H1 (cell line): ENCODE data around the gene WNK3. TPM values are rescaled to one million over a fixed set of nuclear protein-coding genes. Genes with fewer than 3 reads are reported as not detected.

ENCODE experiments used
- CTCF ChIP-seq, 3 experiments: IDR thresholded peaks; 1 replicate in 2 of 3; 2 replicates in 1 of 3; pipeline versions ENCODE4 v1.5.1 to v1.6.1; 2011; ENCODE audit warnings: low read length in 3 of 3, mild to moderate bottlenecking in 3 of 3, inconsistent platforms in 2 of 3, low read depth in 1 of 3, moderate library complexity in 1 of 3; ENCODE audit not compliant: insufficient read depth in 1 of 3; ENCODE audit errors: control extremely low read depth in 1 of 3
- GABPA ChIP-seq: IDR thresholded peaks from 2 replicates; pipeline ENCODE4 v1.6.1; 2011; ENCODE audit warnings: mild to moderate bottlenecking, low read length, moderate library complexity, borderline replicate concordance; ENCODE audit not compliant: insufficient read depth
- PHF8 ChIP-seq: fragments of 200-600 bp; sonication (generic); conservative IDR thresholded peaks from 2 replicates; pipeline ENCODE4 v1.7.1; 2012; ENCODE audit warnings: low read depth, mild to moderate bottlenecking, inconsistent platforms, low read length, moderate library complexity
- SP4 ChIP-seq: IDR thresholded peaks from 2 replicates; pipeline ENCODE4 v1.6.1; 2012; ENCODE audit warnings: low read length, inconsistent platforms
- TAF1 ChIP-seq: IDR thresholded peaks from 2 replicates; pipeline ENCODE4 v1.6.1; 2011; ENCODE audit warnings: mild to moderate bottlenecking, low read depth, low read length
- polyA plus RNA-seq, 7 experiments: library from polyadenylated mRNA; depleted of rRNA in 3 of 7; stranded (reverse) in 5 of 7; unstranded in 2 of 7; fragments of >200 nt in 5 of 7; fragments of 200-250 nt in 2 of 7; gene quantifications; 1 replicate in 5 of 7; 2 replicates in 1 of 7; 4 replicates in 1 of 7; pipeline versions ENCODE4 v1.2.1 to v1.2.3, GENCODE V29; 2011 to 2013; ENCODE audit warnings: missing spikeins in 2 of 7, mixed read lengths in 2 of 7
- total RNA-seq: library from RNA; stranded (reverse); fragmentation: NEBNext Ultra II Directional; extraction: Animal tissue kit (Norgen Biotek cat#: 25700); gene quantifications from 2 replicates; pipeline ENCODE4 v1.2.1, GENCODE V29; 2021
- TF ChIP-seq, protein P1 (sequence below): fragments of 300-600 bp; sonication (generic); IDR thresholded peaks from 2 replicates; pipeline ENCODE4 v1.7.1; 2012; ENCODE audit warnings: low read length, moderate library complexity, mild to moderate bottlenecking, inconsistent platforms; ENCODE audit not compliant: insufficient replicate concordance
- TF ChIP-seq, protein P2 (sequence below): IDR thresholded peaks from 2 replicates; pipeline ENCODE4 v1.6.1; 2012; ENCODE audit warnings: low read length, inconsistent platforms

WNK3 gene
- total and polyA plus RNA-seq, 2 of the 8 experiments (the other 6 are each of a cell fraction or from before 2014, with no cell fraction given) = 5.5 to 37.5 TPM

GRCh38 chrX:54352677-54353076 is 5.2 kb downstream of the WNK3 start (continued):
- TF ChIP-seq, protein P1, sequence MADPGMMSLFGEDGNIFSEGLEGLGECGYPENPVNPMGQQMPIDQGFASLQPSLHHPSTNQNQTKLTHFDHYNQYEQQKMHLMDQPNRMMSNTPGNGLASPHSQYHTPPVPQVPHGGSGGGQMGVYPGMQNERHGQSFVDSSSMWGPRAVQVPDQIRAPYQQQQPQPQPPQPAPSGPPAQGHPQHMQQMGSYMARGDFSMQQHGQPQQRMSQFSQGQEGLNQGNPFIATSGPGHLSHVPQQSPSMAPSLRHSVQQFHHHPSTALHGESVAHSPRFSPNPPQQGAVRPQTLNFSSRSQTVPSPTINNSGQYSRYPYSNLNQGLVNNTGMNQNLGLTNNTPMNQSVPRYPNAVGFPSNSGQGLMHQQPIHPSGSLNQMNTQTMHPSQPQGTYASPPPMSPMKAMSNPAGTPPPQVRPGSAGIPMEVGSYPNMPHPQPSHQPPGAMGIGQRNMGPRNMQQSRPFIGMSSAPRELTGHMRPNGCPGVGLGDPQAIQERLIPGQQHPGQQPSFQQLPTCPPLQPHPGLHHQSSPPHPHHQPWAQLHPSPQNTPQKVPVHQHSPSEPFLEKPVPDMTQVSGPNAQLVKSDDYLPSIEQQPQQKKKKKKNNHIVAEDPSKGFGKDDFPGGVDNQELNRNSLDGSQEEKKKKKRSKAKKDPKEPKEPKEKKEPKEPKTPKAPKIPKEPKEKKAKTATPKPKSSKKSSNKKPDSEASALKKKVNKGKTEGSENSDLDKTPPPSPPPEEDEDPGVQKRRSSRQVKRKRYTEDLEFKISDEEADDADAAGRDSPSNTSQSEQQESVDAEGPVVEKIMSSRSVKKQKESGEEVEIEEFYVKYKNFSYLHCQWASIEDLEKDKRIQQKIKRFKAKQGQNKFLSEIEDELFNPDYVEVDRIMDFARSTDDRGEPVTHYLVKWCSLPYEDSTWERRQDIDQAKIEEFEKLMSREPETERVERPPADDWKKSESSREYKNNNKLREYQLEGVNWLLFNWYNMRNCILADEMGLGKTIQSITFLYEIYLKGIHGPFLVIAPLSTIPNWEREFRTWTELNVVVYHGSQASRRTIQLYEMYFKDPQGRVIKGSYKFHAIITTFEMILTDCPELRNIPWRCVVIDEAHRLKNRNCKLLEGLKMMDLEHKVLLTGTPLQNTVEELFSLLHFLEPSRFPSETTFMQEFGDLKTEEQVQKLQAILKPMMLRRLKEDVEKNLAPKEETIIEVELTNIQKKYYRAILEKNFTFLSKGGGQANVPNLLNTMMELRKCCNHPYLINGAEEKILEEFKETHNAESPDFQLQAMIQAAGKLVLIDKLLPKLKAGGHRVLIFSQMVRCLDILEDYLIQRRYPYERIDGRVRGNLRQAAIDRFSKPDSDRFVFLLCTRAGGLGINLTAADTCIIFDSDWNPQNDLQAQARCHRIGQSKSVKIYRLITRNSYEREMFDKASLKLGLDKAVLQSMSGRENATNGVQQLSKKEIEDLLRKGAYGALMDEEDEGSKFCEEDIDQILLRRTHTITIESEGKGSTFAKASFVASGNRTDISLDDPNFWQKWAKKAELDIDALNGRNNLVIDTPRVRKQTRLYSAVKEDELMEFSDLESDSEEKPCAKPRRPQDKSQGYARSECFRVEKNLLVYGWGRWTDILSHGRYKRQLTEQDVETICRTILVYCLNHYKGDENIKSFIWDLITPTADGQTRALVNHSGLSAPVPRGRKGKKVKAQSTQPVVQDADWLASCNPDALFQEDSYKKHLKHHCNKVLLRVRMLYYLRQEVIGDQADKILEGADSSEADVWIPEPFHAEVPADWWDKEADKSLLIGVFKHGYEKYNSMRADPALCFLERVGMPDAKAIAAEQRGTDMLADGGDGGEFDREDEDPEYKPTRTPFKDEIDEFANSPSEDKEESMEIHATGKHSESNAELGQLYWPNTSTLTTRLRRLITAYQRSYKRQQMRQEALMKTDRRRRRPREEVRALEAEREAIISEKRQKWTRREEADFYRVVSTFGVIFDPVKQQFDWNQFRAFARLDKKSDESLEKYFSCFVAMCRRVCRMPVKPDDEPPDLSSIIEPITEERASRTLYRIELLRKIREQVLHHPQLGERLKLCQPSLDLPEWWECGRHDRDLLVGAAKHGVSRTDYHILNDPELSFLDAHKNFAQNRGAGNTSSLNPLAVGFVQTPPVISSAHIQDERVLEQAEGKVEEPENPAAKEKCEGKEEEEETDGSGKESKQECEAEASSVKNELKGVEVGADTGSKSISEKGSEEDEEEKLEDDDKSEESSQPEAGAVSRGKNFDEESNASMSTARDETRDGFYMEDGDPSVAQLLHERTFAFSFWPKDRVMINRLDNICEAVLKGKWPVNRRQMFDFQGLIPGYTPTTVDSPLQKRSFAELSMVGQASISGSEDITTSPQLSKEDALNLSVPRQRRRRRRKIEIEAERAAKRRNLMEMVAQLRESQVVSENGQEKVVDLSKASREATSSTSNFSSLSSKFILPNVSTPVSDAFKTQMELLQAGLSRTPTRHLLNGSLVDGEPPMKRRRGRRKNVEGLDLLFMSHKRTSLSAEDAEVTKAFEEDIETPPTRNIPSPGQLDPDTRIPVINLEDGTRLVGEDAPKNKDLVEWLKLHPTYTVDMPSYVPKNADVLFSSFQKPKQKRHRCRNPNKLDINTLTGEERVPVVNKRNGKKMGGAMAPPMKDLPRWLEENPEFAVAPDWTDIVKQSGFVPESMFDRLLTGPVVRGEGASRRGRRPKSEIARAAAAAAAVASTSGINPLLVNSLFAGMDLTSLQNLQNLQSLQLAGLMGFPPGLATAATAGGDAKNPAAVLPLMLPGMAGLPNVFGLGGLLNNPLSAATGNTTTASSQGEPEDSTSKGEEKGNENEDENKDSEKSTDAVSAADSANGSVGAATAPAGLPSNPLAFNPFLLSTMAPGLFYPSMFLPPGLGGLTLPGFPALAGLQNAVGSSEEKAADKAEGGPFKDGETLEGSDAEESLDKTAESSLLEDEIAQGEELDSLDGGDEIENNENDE = no peak
- TF ChIP-seq GABPA = no peak
- no peak for TF ChIP-seq PHF8
- no peak for TF ChIP-seq SP4
- TF ChIP-seq CTCF (IDR thresholded peaks at IDR 0.05; ENCODE audit: control extremely low read depth in 1 of 3, insufficient read depth in 1 of 3, low read depth in 1 of 3, low read length in 3 of 3) = no peak
- no peak for TF ChIP-seq TAF1
- TF ChIP-seq, protein P2, sequence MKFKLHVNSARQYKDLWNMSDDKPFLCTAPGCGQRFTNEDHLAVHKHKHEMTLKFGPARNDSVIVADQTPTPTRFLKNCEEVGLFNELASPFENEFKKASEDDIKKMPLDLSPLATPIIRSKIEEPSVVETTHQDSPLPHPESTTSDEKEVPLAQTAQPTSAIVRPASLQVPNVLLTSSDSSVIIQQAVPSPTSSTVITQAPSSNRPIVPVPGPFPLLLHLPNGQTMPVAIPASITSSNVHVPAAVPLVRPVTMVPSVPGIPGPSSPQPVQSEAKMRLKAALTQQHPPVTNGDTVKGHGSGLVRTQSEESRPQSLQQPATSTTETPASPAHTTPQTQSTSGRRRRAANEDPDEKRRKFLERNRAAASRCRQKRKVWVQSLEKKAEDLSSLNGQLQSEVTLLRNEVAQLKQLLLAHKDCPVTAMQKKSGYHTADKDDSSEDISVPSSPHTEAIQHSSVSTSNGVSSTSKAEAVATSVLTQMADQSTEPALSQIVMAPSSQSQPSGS = no peak
